ENCODE results near the gene KIFAP3. TPM values are rescaled to one million over a fixed set of nuclear protein-coding genes. Genes with fewer than 3 reads are reported as not detected.

Gene KIFAP3
- total RNA-seq, 1 experiment from 2014 or later, result 29.2 TPM

GRCh38 chr1:169882039-169882511 lies 192.4 kb downstream of the KIFAP3 start:
- Mint-ChIP-seq H3K27ac (ENCODE audit: low read depth, unreplicated experiment) (no peak overlapping the region), H3K36me3 (ENCODE audit: insufficient read depth, unreplicated experiment) (peaks cover 54% of the 10 kb centered on the region), H3K4me3 (ENCODE audit: unreplicated experiment) (no peak overlapping the region), H3K9me3 (ENCODE audit: unreplicated experiment) (no peaks in the 10 kb centered on the region), H3K4me1 (ENCODE audit: insufficient read depth, unreplicated experiment) (peaks cover 6% of the 10 kb centered on the region), H3K27me3 (ENCODE audit: insufficient read depth, unreplicated experiment) (no peaks in the 10 kb centered on the region)
- no peak for TF ChIP-seq CTCF (IDR thresholded peaks at IDR 0.05; ENCODE audit: unreplicated experiment)
- ChIA-PET POLR2A (no interaction called here), CTCF (interaction anchor here (0.5 to 1.0 kb wide), 4 partner anchors 38 to 1618 kb away, joined by 3 to 5 read pairs (median 4); no protein-coding TSS in a partner anchor)
- BruUV-seq (replicated peaks), result no TSS peak
- DNase-seq (ENCODE audit: unreplicated experiment), result no peak
- intact Hi-C loops (cut with micrococcal nuclease), result no loop called here

- BruUV-seq (replicated peaks), result no TSS peak
- Mint-ChIP-seq H3K27ac (ENCODE audit: low read depth, unreplicated experiment) (no peak overlapping the region), H3K36me3 (ENCODE audit: insufficient read depth, unreplicated experiment) (peaks cover 59% of the 10 kb centered on the region), H3K4me1 (ENCODE audit: insufficient read depth, unreplicated experiment) (peaks cover 3% of the 10 kb centered on the region), H3K4me3 (ENCODE audit: unreplicated experiment) (no peak overlapping the region), H3K9me3 (ENCODE audit: unreplicated experiment) (no peaks in the 10 kb centered on the region), H3K27me3 (ENCODE audit: insufficient read depth, unreplicated experiment) (no peaks in the 10 kb centered on the region)
- CTCF ChIA-PET, result interaction anchor here (0.5 to 1.9 kb wide), 5 partner anchors 10 to 837 kb away, joined by 3 to 5 read pairs (median 3); no protein-coding TSS in a partner anchor
- DNase-seq (ENCODE audit: unreplicated experiment), result no peak
- intact Hi-C loops (cut with micrococcal nuclease), result no loop called here
- POLR2A ChIA-PET, result interaction anchor here (0.6 kb wide), 1 partner anchor 341 kb away, joined by 3 read pairs; no protein-coding TSS in a partner anchor
- TF ChIP-seq CTCF (IDR thresholded peaks at IDR 0.05; ENCODE audit: unreplicated experiment), result no peak
These were observed 195.3 kb downstream of the KIFAP3 start for GRCh38 chr1:169879034-169879840.

- intact Hi-C loops (cut with micrococcal nuclease), result no loop called here
- TF ChIP-seq CTCF (IDR thresholded peaks at IDR 0.05; ENCODE audit: unreplicated experiment), result no peak
- Mint-ChIP-seq H3K4me1 (ENCODE audit: insufficient read depth, unreplicated experiment) (peaks cover 8% of the 10 kb centered on the region), H3K27me3 (ENCODE audit: insufficient read depth, unreplicated experiment) (no peaks in the 10 kb centered on the region), H3K36me3 (ENCODE audit: insufficient read depth, unreplicated experiment) (peaks cover 59% of the 10 kb centered on the region), H3K4me3 (ENCODE audit: unreplicated experiment) (no peak overlapping the region), H3K9me3 (ENCODE audit: unreplicated experiment) (no peaks in the 10 kb centered on the region), H3K27ac (ENCODE audit: low read depth, unreplicated experiment) (no peak overlapping the region)
- CTCF ChIA-PET, result interaction anchor here (0.6 to 1.9 kb wide), 4 partner anchors 9 to 836 kb away, joined by 3 to 4 read pairs (median 3); no protein-coding TSS in a partner anchor
- no TSS peak for BruUV-seq (replicated peaks)
- DNase-seq (ENCODE audit: unreplicated experiment), result no peak
- POLR2A ChIA-PET, result interaction anchor here (0.6 kb wide), 1 partner anchor 340 kb away, joined by 3 read pairs; no protein-coding TSS in a partner anchor
These were observed 196.0 kb downstream of the KIFAP3 start for GRCh38 chr1:169878498-169878897.

- ChIA-PET CTCF (interaction anchor here (1.0 to 1.9 kb wide), 2 partner anchors 8 to 9 kb away, joined by 3 to 4 read pairs; no protein-coding TSS in a partner anchor), POLR2A (no interaction called here)
- H3K27me3 Mint-ChIP-seq (ENCODE audit: insufficient read depth, unreplicated experiment), result no peaks in the 10 kb centered on the region
- intact Hi-C loops (cut with micrococcal nuclease), result no loop called here
- DNase-seq (ENCODE audit: unreplicated experiment), result no peak
- peaks cover 59% of the 10 kb centered on the region for H3K36me3 Mint-ChIP-seq (ENCODE audit: insufficient read depth, unreplicated experiment)
- no peaks in the 10 kb centered on the region for H3K9me3 Mint-ChIP-seq (ENCODE audit: unreplicated experiment)
- no peak overlapping the region for H3K4me3 Mint-ChIP-seq (ENCODE audit: unreplicated experiment)
- H3K27ac Mint-ChIP-seq (ENCODE audit: low read depth, unreplicated experiment), result no peak overlapping the region
- TF ChIP-seq CTCF (IDR thresholded peaks at IDR 0.05; ENCODE audit: unreplicated experiment), result no peak
- BruUV-seq (replicated peaks), result no TSS peak
- peaks cover 8% of the 10 kb centered on the region for H3K4me1 Mint-ChIP-seq (ENCODE audit: insufficient read depth, unreplicated experiment)
These were observed 196.5 kb downstream of the KIFAP3 start for GRCh38 chr1:169877800-169878491.

Measured in MCF 10A (cell line).